HG02938 (cell line): ENCODE data around the gene RPA3.

Experiments
- ATAC-seq: cut with Tn5 transposase; IDR thresholded peaks from one replicate; pipeline ENCODE4 v1.9.1; 2021; ENCODE audit warnings: mild to moderate bottlenecking, moderate library complexity; ENCODE audit not compliant: unreplicated experiment

Gene RPA3

GRCh38 chr7:7732621-7733281, 14.3 kb upstream of the RPA3 start:
- no peak for ATAC-seq

DNA sequence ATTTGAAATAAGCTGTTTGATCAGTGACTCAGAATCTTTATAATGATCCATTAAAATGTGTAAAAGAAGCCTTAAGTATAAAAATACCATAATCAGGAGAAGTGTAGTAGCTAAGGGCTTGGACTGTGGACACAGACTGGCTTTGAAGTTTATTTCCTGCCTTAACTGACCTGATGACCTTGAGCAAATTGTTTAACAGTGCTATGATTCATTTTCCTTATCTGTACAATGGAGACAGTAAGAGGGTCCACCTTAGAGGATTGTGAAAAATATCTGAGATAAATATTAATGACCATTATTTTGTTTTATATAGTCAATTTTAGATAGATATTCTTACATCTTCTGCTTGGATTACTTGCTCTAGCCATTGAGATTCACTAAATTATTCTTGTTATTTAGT, 13.3 kb upstream of the RPA3 start:
- no peak for ATAC-seq

- ATAC-seq = no peak
These were observed 2.6 kb upstream of the RPA3 start for GRCh38 chr7:7720750-7721621.

- no peak for ATAC-seq
These were observed 1.8 kb upstream of the RPA3 start for GRCh38 chr7:7720193-7720592.

DNA sequence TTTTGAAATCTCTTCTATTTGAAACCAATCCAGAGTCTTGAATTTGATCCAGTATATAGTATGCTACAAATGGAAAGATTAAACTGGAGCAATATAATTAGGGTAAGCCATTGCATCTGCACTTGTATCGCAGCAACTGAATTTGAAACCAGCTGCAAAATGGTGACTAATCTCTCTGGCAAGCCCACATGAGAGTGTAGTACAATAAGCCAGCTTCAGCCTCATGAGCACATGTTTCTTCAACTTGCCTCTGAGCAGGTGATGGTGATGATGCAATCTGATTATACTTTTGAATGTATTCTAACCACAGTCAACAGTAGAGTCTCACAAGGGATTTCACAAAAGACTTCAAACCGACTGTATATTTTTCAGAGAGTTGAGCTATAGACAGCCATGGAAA, 829 bp upstream of the RPA3 start:
- peak; percentile 98 for ATAC-seq

DNA sequence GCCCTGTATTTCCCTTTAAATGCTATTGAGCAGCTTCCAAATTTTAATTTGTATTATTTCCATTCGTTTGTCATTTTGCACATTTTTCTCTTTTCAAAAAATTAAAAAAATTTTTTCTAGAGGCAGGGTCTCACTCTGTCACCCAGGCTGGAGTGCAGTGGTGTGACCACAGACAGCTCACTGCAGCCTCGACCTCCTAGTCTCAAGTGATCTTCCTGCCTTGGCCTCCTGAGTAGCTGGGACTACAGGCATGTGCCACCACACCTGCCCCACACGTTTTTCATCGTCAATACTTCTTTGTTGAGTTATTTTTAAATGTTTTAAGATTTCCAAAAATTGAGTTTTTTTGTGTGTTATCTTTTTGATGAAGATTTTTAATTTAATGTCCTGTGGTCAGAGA, 4.7 kb downstream of the RPA3 start:
- ATAC-seq = no peak

DNA sequence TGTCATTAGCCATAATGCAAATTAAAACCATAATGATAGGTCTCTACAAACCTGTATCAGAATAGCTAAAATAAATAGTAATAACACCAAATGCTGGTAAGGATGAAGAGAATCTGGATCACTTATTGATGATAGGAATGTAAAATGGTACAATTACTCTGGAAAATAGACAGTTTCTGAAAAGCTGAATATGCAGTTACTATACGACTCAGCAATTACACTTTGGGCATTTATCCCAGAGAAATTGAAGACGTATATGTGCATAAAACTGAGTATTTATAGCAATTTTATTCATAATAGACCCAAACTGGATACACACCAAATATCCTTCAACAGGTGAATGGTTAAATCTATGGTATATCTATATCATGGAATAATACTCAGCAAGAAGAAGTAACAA, 7.9 kb downstream of the RPA3 start:
- no peak for ATAC-seq

GRCh38 chr7:7709291-7709690, 9.1 kb downstream of the RPA3 start:
- ATAC-seq = no peak

GRCh38 chr7:7707806-7708205, 10.6 kb downstream of the RPA3 start:
- ATAC-seq = no peak

DNA sequence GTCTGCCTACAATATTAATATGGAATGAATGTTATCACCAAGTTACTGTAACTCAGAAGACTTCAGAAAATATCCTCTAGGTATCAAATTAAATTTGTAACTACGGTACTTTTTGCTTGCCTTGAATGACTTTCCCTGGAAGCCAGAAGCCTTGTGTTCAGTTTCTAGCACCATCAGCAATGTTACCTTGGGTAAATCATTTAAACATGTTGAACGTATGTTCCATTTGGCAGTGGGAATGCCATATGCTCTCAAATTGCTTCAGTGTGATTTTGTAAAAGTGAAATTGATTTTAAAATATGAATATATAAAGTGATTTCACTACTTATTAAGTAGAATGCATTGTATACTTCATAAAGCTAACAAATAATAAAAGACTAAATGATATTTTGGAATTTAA, 11.2 kb downstream of the RPA3 start:
- ATAC-seq = no peak

- ATAC-seq = peak; percentile 37
These were observed 11.7 kb downstream of the RPA3 start for GRCh38 chr7:7706556-7707172.

- ATAC-seq = peak; percentile 72
These were observed 12.3 kb downstream of the RPA3 start for GRCh38 chr7:7706101-7706511.

DNA sequence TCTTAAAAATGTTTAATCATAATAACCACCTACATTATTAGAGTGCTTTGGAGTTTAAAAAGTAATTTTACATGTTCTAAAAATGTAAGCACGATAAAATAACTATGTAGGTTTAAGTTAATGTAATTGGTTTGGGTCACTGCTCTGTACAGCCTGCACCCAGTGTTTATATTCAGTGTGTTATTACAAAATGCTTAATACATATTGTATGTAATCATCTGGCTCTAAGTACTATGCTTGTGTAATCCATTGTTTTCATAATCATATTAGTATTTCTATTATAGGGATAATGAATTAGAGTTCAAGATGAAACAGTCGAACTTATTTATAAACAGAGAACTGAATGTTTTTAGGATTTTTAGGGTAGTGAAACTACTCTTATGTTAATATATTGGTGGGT, 13.1 kb downstream of the RPA3 start:
- no peak for ATAC-seq

DNA sequence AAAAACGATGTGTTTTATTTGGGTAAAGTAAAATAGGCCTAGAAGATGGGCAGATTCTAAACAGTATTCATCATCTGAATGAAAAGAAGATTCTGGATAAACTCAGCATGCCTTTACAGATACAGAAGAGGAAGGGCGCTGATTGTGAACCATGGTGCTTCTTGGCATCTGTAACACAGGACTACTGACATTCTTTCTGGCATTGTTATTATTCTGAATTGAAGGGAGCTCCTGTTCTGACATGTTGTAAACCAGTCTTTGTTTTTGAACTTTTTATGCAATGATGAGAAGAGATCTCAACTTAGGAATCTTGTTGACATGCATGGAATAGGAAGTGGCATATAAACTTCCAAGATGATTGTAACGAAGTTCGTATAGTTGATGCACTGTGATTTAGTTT, 13.5 kb downstream of the RPA3 start:
- no peak for ATAC-seq

DNA sequence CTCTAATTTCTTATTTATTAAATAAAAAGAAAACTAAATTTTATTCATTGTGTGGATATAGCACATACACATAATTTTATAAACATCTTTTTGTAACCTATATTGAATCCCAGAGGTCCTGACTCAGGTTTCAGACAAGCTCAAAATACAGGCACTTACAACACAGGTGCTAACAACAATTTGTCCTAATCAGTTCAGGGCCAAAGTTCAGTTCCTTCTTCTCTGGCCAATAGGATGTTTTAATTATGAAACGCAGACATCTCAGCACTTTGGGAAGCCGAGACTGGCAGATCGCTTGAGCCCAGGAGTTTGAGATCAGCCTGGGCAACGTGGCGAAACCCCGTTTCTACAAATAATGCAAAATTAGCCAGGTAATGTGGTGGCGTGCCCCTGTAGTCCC, 15.0 kb downstream of the RPA3 start:
- ATAC-seq = no peak

GRCh38 chr7:7702826-7703225, 15.6 kb downstream of the RPA3 start:
- ATAC-seq = no peak

DNA sequence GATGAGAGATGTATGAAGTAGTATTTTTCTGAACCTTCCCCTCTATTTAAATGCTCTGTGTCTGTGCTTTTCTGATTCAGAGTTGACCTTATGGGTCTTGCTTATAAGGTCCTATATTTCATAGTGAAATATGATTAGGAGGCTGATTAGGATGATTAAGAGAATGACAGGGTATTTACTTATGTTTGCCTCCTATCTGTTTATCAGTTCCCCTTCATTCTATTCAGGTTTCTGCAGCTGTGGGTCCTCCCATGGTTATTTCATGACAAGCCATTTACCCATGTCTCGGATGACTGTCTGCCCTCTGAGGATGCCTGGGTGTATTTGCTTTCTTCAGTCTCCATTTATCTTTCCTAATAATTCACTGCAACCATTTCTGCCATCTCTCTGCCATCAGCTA, 16.9 kb downstream of the RPA3 start:
- ATAC-seq = no peak

- no peak for ATAC-seq
These were observed 18.4 kb downstream of the RPA3 start for GRCh38 chr7:7699970-7700369.

DNA sequence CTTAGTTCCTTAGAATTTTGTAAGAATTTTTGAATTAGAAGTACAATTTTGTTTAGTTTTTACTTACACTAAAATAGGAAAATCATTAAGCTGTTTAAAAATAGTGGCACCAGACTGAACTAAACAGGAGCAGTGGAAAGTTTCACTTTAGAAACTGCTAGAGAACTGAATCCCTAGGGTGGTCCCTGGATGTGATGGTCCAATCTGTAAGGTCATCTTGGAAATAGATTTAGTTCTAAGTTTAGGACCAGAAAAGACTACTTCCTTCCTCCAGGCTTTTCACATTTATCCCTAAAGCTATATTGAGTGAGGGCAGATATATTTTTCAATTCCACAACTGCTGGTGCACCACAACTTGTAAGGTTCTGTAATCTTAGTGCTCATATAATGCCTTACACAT, 19.0 kb downstream of the RPA3 start:
- ATAC-seq = no peak

- ATAC-seq = no peak
These were observed 19.5 kb downstream of the RPA3 start for GRCh38 chr7:7698930-7699329.

- ATAC-seq = no peak
These were observed 21.8 kb downstream of the RPA3 start for GRCh38 chr7:7696458-7697119.
